HCT116 (cell line): ENCODE data around the gene MYL3. TPM values are rescaled to one million over a fixed set of nuclear protein-coding genes. Genes with fewer than 3 reads are reported as not detected.

ENCODE experiments used
- ATAC-seq: fragments of 200-7000 bp; cut with Tn5 transposase; 2 replicates; pipeline ENCODE4 v1.9.1; 2020; ENCODE audit warnings: mild to moderate bottlenecking, moderate library complexity
- BruUV-seq: library from RNA; stranded (reverse); fragments of 400-500 nt; replicated peaks from 2 replicates; lab custom pipeline; 2021; lab: Mats Ljungman, UMichigan
- CTCF ChIA-PET: fragments of 300-600 bp; sonication (Branson Sonifier 250); formaldehyde crosslinking; loops from one replicate; lab custom pipeline; 2021; ENCODE audit warnings: antibody characterized with exemption; lab: Charles Lee
- POLR2A ChIA-PET: fragments of 300-600, 350-600 bp; sonication (Branson Sonifier 250); formaldehyde crosslinking; loops from one replicate; lab custom pipeline; 2021; ENCODE audit warnings: antibody characterized with exemption; lab: Charles Lee
- RAD21 ChIA-PET, 2 experiments: fragments of 300-600 bp; sonication (Branson Sonifier 250); formaldehyde crosslinking; loops; one replicate each; lab custom pipeline; 2023; ENCODE audit warnings: low total read pairs in 2 of 2; ENCODE audit not compliant: uncharacterized antibody in 2 of 2, unreplicated experiment in 2 of 2, low non-redundant PET in 1 of 2; lab: Charles Lee
- DNase-seq: peaks from one replicate; pipeline ENCODE4 v3.0.0-alpha.2; 2010; ENCODE audit warnings: low read depth, low spot score
- H2AFZ ChIP-seq: fragments of 200-600 bp; shearing (Covaris generic), sonication (generic); 2 replicates; pipeline ENCODE4 v1.6.1; 2017; ENCODE audit warnings: low read depth, mixed run types, mixed read lengths, antibody characterized with exemption, low read length; ENCODE audit not compliant: poor library complexity, severe bottlenecking
- H3K27ac ChIP-seq: 2 replicates; pipeline ENCODE4 v1.5.1; 2012; ENCODE audit warnings: low read depth, low read length
- H3K27me3 ChIP-seq: fragments of 200-600 bp; sonication (generic); 2 replicates; pipeline ENCODE4 v1.6.1; 2016; ENCODE audit warnings: mixed run types, low read length, mixed read lengths; ENCODE audit not compliant: insufficient read depth
- H3K36me3 ChIP-seq, 2 experiments: fragments of 200-500 bp in 1 of 2; fragments of 200-600 bp in 1 of 2; sonication (Bioruptor generic) in 1 of 2; sonication (generic) in 1 of 2; 2 replicates each; pipeline versions ENCODE4 v1.5.1 to v1.6.1; 2014 to 2016; ENCODE audit warnings: low read length in 2 of 2, inconsistent platforms in 1 of 2, mixed read lengths in 1 of 2, mixed run types in 1 of 2; ENCODE audit not compliant: insufficient read depth in 2 of 2, control insufficient read depth in 1 of 2
- H3K4me1 ChIP-seq, 2 experiments: fragments of 200-600 bp in 1 of 2; sonication (generic) in 1 of 2; 2 replicates each; pipeline versions ENCODE4 v1.5.1 to v1.6.1; 2012 to 2017; ENCODE audit warnings: low read length in 2 of 2, inconsistent platforms in 1 of 2, mild to moderate bottlenecking in 1 of 2, mixed read lengths in 1 of 2, mixed run types in 1 of 2, moderate library complexity in 1 of 2; ENCODE audit not compliant: insufficient read depth in 2 of 2, control insufficient read depth in 1 of 2
- H3K4me2 ChIP-seq: fragments of 200-600 bp; sonication (generic); 2 replicates; pipeline ENCODE4 v1.6.1; 2017; ENCODE audit warnings: mixed run types, low read length, mixed read lengths
- H3K4me3 ChIP-seq, 2 experiments: fragments of 200-600 bp in 1 of 2; sonication (generic) in 1 of 2; replicated peaks in 1 of 2; 2 replicates each; pipeline ENCODE4 v1.5.1; 2011 to 2016; ENCODE audit warnings: low read length in 2 of 2, control low read depth in 1 of 2, low read depth in 1 of 2, mild to moderate bottlenecking in 1 of 2, mixed read lengths in 1 of 2, mixed run types in 1 of 2
- H3K79me2 ChIP-seq: fragments of 200-600 bp; sonication (generic); 2 replicates; pipeline ENCODE4 v1.6.1; 2017; ENCODE audit warnings: mild to moderate bottlenecking, mixed run types, low read length, moderate library complexity, mixed read lengths; ENCODE audit not compliant: insufficient read depth
- H3K9ac ChIP-seq: fragments of 200-600 bp; sonication (generic); 2 replicates; pipeline ENCODE4 v1.6.1; 2016; ENCODE audit warnings: low read length, mixed read lengths
- H3K9me2 ChIP-seq: fragments of 200-600 bp; sonication (generic), shearing (Covaris generic); 2 replicates; pipeline ENCODE4 v1.6.1; 2017; ENCODE audit warnings: mixed run types, mild to moderate bottlenecking, moderate library complexity; ENCODE audit not compliant: insufficient read depth
- H3K9me3 ChIP-seq, 2 experiments: fragments of 200-500 bp in 1 of 2; fragments of 200-600 bp in 1 of 2; sonication (Bioruptor generic) in 1 of 2; sonication (generic) in 1 of 2; 2 replicates each; pipeline ENCODE4 v1.6.1; 2014 to 2017; ENCODE audit warnings: low read length in 2 of 2, mixed read lengths in 2 of 2, inconsistent platforms in 1 of 2, low read depth in 1 of 2, mild to moderate bottlenecking in 1 of 2, mixed run types in 1 of 2, moderate library complexity in 1 of 2; ENCODE audit not compliant: control insufficient read depth in 1 of 2, insufficient read depth in 1 of 2
- H4K20me1 ChIP-seq: fragments of 200-600 bp; sonication (generic), shearing (Covaris generic); 2 replicates; pipeline ENCODE4 v1.6.1; 2017; ENCODE audit warnings: mixed run types, mild to moderate bottlenecking, moderate library complexity; ENCODE audit not compliant: insufficient read depth
- CEBPB ChIP-seq: IDR thresholded peaks from 2 replicates; pipeline ENCODE4 v1.6.1; 2012; ENCODE audit warnings: low read depth
- CTCF ChIP-seq, 3 experiments: fragments of 200-600 bp in 1 of 3; sonication (generic) in 1 of 3; IDR thresholded peaks in 2 of 3; conservative IDR thresholded peaks in 1 of 3; 2 replicates each; pipeline ENCODE4 v1.5.1; 2012 to 2017; ENCODE audit warnings: low read depth in 2 of 3, low read length in 2 of 3, antibody characterized with exemption in 1 of 3, borderline replicate concordance in 1 of 3, control low read depth in 1 of 3, mild to moderate bottlenecking in 1 of 3, mixed read lengths in 1 of 3, mixed run types in 1 of 3, moderate library complexity in 1 of 3; ENCODE audit not compliant: insufficient read depth in 1 of 3
- ELF1 ChIP-seq: IDR thresholded peaks from 2 replicates; pipeline ENCODE4 v1.6.1; 2012; ENCODE audit warnings: low read depth, borderline replicate concordance
- EZH2 ChIP-seq: fragments of 200-600 bp; sonication (generic); IDR thresholded peaks from 2 replicates; pipeline ENCODE4 v1.6.1; 2017; ENCODE audit warnings: antibody characterized with exemption, mixed run types
- MAX ChIP-seq: IDR thresholded peaks from 2 replicates; pipeline ENCODE4 v1.6.1; 2012
- POLR2A ChIP-seq: IDR thresholded peaks from 2 replicates; pipeline ENCODE4 v1.7.0; 2011; ENCODE audit warnings: borderline replicate concordance; ENCODE audit not compliant: insufficient read depth, insufficient read length; ENCODE audit errors: extremely low read depth
- POLR2AphosphoS5 ChIP-seq: IDR thresholded peaks from 2 replicates; pipeline ENCODE4 v1.6.1; 2011; ENCODE audit warnings: mild to moderate bottlenecking, low read depth, low read length, moderate library complexity
- REST ChIP-seq: IDR thresholded peaks from 2 replicates; pipeline ENCODE4 v1.6.1; 2012; ENCODE audit warnings: low read depth
- SP1 ChIP-seq: IDR thresholded peaks from 2 replicates; pipeline ENCODE4 v1.6.1; 2012; ENCODE audit warnings: low read depth
- YY1 ChIP-seq: IDR thresholded peaks from 2 replicates; pipeline ENCODE4 v1.6.1; 2011; ENCODE audit warnings: low read length, low read depth, moderate library complexity, mild to moderate bottlenecking; ENCODE audit not compliant: insufficient replicate concordance; ENCODE audit errors: extremely low read depth
- ZNF274 ChIP-seq: fragments of 200-500 bp; sonication (Bioruptor generic); IDR thresholded peaks from 2 replicates; pipeline ENCODE4 v1.6.1; 2014; ENCODE audit warnings: mild to moderate bottlenecking, low read depth, low read length, inconsistent platforms
- intact Hi-C: fragments of 100-400 bp; cut with micrococcal nuclease; formaldehyde crosslinking; loops from 2 replicates; pipeline ENCODE4 v1.10.0; 2022
- total RNA-seq: library from RNA; stranded (reverse); gene quantifications from one replicate; pipeline ENCODE4 v1.2.1, GENCODE V29; 2021; ENCODE audit not compliant: unreplicated experiment

Gene MYL3
- total RNA-seq, 1 experiment from 2014 or later = not detected

GRCh38 chr3:46905213-46905560 is 41.9 kb upstream of the MYL3 start:
- no peaks in the 10 kb centered on the region for H3K9me3 ChIP-seq
- TF ChIP-seq ELF1 (no peak), SP1 (no peak), POLR2A (no peak), YY1 (no peak), EZH2 (no peak), CEBPB (no peak), REST (no peak), CTCF (IDR thresholded peaks at IDR 0.05 in 2 of 3, conservative IDR thresholded peaks at IDR 0.05 in 1 of 3; ENCODE audit: borderline replicate concordance in 1 of 3, insufficient read depth in 1 of 3, low read depth in 2 of 3, low read length in 2 of 3) (no peak), POLR2AphosphoS5 (no peak), MAX (no peak), ZNF274 (no peak)
- TF ChIP-seq, all 23 proteins: peak for 0
- Histone ChIP-seq H3K27me3 (no peaks in the 10 kb centered on the region), H3K79me2 (no peaks in the 10 kb centered on the region), H3K4me1 (peaks cover 0 to 19% of the 10 kb centered on the region in 2 experiments; a peak in 3 of 4 replicates), H3K9me2 (no peaks in the 10 kb centered on the region), H3K27ac (no peak overlapping the region), H2AFZ (no peak overlapping the region), H3K4me2 (no peak overlapping the region), H3K9ac (no peak overlapping the region), H4K20me1 (no peaks in the 10 kb centered on the region), H3K4me3 (no peak overlapping the region), H3K36me3 (no peaks in the 10 kb centered on the region)
- POLR2A ChIA-PET = no interaction called here
- CTCF ChIA-PET = no interaction called here
- intact Hi-C loops = no loop called here
- RAD21 ChIA-PET = no interaction called here
- DNase-seq (no peak), ATAC-seq (no peak)
- BruUV-seq = no TSS peak
